Immature natural killer cell (primary cell): ENCODE data around the gene HSPB7. TPM values are rescaled to one million over a fixed set of nuclear protein-coding genes. Genes with fewer than 3 reads are reported as not detected.
A peak's percentile ranks its signal among the peaks of the same experiment; 100 is the strongest.

ENCODE experiments used
- DNase-seq, 3 donors: peaks; one replicate each; pipeline ENCODE4 v3.0.0; 2022; ENCODE audit warnings: mixed read lengths in 1 of 3
- H3K27ac Mint-ChIP-seq, 6 donors: one replicate each; pipeline ENCODE4 v1.8.0; 2020; ENCODE audit warnings: mixed read lengths in 6 of 6, mild to moderate bottlenecking in 5 of 6, inconsistent platforms in 4 of 6, moderate library complexity in 3 of 6
- H3K27me3 Mint-ChIP-seq, 3 donors: one replicate each; pipeline ENCODE4 v1.8.0; 2020 to 2021; ENCODE audit warnings: low read depth in 3 of 3, mild to moderate bottlenecking in 3 of 3, mixed read lengths in 3 of 3, moderate library complexity in 3 of 3, inconsistent platforms in 1 of 3
- H3K36me3 Mint-ChIP-seq, 3 donors: one replicate each; pipeline ENCODE4 v1.8.0; 2020; ENCODE audit warnings: mixed read lengths in 3 of 3, inconsistent platforms in 2 of 3, mild to moderate bottlenecking in 2 of 3
- H3K4me1 Mint-ChIP-seq, 2 donors: one replicate each; pipeline ENCODE4 v1.8.0; 2020; ENCODE audit warnings: inconsistent platforms in 2 of 2, mild to moderate bottlenecking in 2 of 2, mixed read lengths in 2 of 2, moderate library complexity in 1 of 2
- H3K4me3 Mint-ChIP-seq, 5 donors: one replicate each; pipeline ENCODE4 v1.8.0; 2020; ENCODE audit warnings: mild to moderate bottlenecking in 5 of 5, mixed read lengths in 5 of 5, inconsistent platforms in 3 of 5, moderate library complexity in 3 of 5
- H3K9me3 Mint-ChIP-seq, 6 donors: one replicate each; pipeline ENCODE4 v1.8.0; 2020; ENCODE audit warnings: mild to moderate bottlenecking in 6 of 6, mixed read lengths in 6 of 6, inconsistent platforms in 4 of 6, moderate library complexity in 3 of 6
- polyA plus RNA-seq, 3 donors: library from polyadenylated mRNA; unstranded; fragments of 300-500 nt; fragmentation: Illumina TruSeq; gene quantifications; one replicate each; pipeline ENCODE4 v1.2.3, GENCODE V29; 2021

The HSPB7 gene
- polyA plus RNA-seq, 3 donors from 2014 or later = not detected

DNA sequence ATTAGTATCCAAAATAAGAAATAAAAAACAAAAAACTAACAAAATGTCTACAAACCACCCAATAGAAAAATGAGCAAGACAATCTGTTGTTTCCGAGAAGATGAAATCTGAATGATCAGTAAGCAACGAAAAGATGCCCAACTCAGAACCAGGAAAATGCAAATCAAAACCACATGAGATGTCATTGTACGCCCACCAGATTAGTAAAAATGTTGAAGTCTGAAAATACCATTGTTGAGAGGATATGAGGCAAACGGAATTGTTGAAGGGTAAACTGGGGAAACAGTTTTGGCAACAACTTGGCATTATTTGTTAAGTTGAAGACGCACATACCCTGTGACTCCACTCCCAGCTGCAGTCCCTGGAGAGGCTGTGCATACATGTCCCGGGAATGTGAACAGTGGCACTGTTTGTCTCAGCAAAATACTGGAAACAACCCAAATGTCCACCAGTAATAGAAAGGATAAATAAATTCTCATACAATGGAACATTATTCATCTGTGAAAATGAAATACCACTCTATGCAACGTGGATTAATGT, 52.5 kb downstream of the HSPB7 start:
- H3K4me1 Mint-ChIP-seq = peaks cover 40 to 71% of the 10 kb centered on the region in 2 donors
- H3K4me3 Mint-ChIP-seq = peak overlapping the region in 1 of 5 donors; percentile 81
- no peaks in the 10 kb centered on the region for H3K9me3 Mint-ChIP-seq
- peak overlapping the region; percentile 44 to 90 (median 80) for H3K27ac Mint-ChIP-seq
- peaks cover 4 to 11% (median 8%) of the 10 kb centered on the region in 3 donors for H3K36me3 Mint-ChIP-seq
- H3K27me3 Mint-ChIP-seq = no peaks in the 10 kb centered on the region
- DNase-seq = no peak

Other genes starting within 250 kb of the HSPB7 start
- gene UQCRHL, start 210.4 kb downstream of the HSPB7 start, polyA plus RNA-seq = 1 to 10 TPM in 1 of 3 donors, under 1 TPM in 1, not detected in 1; 0.90 to 1.3 TPM
- 10 to 100 TPM in 1 of 3 donors, 1 to 10 TPM in 2; 1.2 to 46.0 (median 6.0) TPM for gene SPEN, start 170.3 kb downstream of the HSPB7 start, polyA plus RNA-seq
- 10 to 100 TPM in 1 of 3 donors, 1 to 10 TPM in 2; 6.1 to 21.4 (median 7.0) TPM for gene ZBTB17, start 41.9 kb downstream of the HSPB7 start, polyA plus RNA-seq
- gene SRARP, start 13.8 kb downstream of the HSPB7 start, polyA plus RNA-seq = not detected
- gene CLCNKA, start 4.0 kb upstream of the HSPB7 start, polyA plus RNA-seq = not detected
- not detected for gene CLCNKB, start 25.7 kb upstream of the HSPB7 start, polyA plus RNA-seq
- gene FAM131C, start 55.6 kb upstream of the HSPB7 start, polyA plus RNA-seq = not detected
- gene EPHA2, start 138.0 kb upstream of the HSPB7 start, polyA plus RNA-seq = not detected
- gene ARHGEF19, start 194.6 kb upstream of the HSPB7 start, polyA plus RNA-seq = 10 to 100 TPM in 2 of 3 donors, 1 to 10 TPM in 1; 6.1 to 14.3 (median 14.0) TPM
- gene CPLANE2, start 219.1 kb upstream of the HSPB7 start, polyA plus RNA-seq = 1 to 10 TPM; 1.2 to 3.8 (median 1.8) TPM